Keratinocyte (primary cell): ENCODE measurements around the gene PI4KA. TPM values are rescaled to one million over a fixed set of nuclear protein-coding genes. Genes with fewer than 3 reads are reported as not detected.

Source experiments
- DNase-seq: peaks from one replicate; pipeline ENCODE4 v3.0.0-alpha.2; 2011; ENCODE audit warnings: low read depth, missing footprints, low spot score
- FAIRE-seq: peaks from 2 replicates; lab custom pipeline; 2011; peaks lifted over from hg19 to GRCh38; lab: Jason Lieb, UNC
- H2AFZ ChIP-seq: 2 replicates; pipeline ENCODE4 v1.6.0; 2012; ENCODE audit warnings: low read length, control low read depth, inconsistent platforms; ENCODE audit not compliant: control insufficient read depth
- H3K27ac ChIP-seq: 2 replicates; pipeline ENCODE4 v1.5.1; 2011; ENCODE audit warnings: low read length; ENCODE audit not compliant: control insufficient read depth, insufficient read depth
- H3K27me3 ChIP-seq: 3 replicates; pipeline ENCODE4 v1.6.0; 2011; ENCODE audit warnings: low read length; ENCODE audit not compliant: control insufficient read depth, insufficient read depth; ENCODE audit errors: extremely low read depth
- H3K36me3 ChIP-seq, 2 experiments: 2 replicates in 1 of 2; 3 replicates in 1 of 2; pipeline ENCODE4 v1.5.1; 2011; ENCODE audit warnings: low read length in 2 of 2, mild to moderate bottlenecking in 1 of 2; ENCODE audit not compliant: control insufficient read depth in 2 of 2, insufficient read depth in 2 of 2; ENCODE audit errors: extremely low read depth in 1 of 2
- H3K4me1 ChIP-seq: 3 replicates; pipeline ENCODE4 v1.5.1; 2011; ENCODE audit warnings: low read length; ENCODE audit not compliant: control insufficient read depth, insufficient read depth; ENCODE audit errors: extremely low read depth
- H3K4me2 ChIP-seq: 3 replicates; pipeline ENCODE4 v1.6.0; 2011; ENCODE audit warnings: low read depth, low read length; ENCODE audit not compliant: control insufficient read depth, insufficient read depth; ENCODE audit errors: extremely low read depth
- H3K4me3 ChIP-seq, 3 experiments: fragments of 200-600 bp in 1 of 3; sonication (generic) in 1 of 3; 2 replicates in 2 of 3; 3 replicates in 1 of 3; pipeline ENCODE4 v1.5.1; 2011 to 2016; ENCODE audit warnings: low read length in 3 of 3, mild to moderate bottlenecking in 3 of 3, control low read depth in 2 of 3, inconsistent platforms in 1 of 3, low read depth in 1 of 3, mixed read lengths in 1 of 3, mixed run types in 1 of 3, moderate library complexity in 1 of 3; ENCODE audit not compliant: control insufficient read depth in 2 of 3, insufficient read depth in 2 of 3; ENCODE audit errors: extremely low read depth in 1 of 3
- H3K79me2 ChIP-seq: 2 replicates; pipeline ENCODE4 v1.6.0; 2012; ENCODE audit warnings: low read length; ENCODE audit not compliant: control insufficient read depth, insufficient read depth
- H3K9ac ChIP-seq: 3 replicates; pipeline ENCODE4 v1.6.0; 2011; ENCODE audit warnings: low read length; ENCODE audit not compliant: control insufficient read depth, insufficient read depth; ENCODE audit errors: extremely low read depth
- H3K9me1 ChIP-seq: 3 replicates; pipeline ENCODE4 v1.6.0; 2011; ENCODE audit warnings: low read length; ENCODE audit not compliant: control insufficient read depth, insufficient read depth; ENCODE audit errors: extremely low read depth
- H3K9me3 ChIP-seq: 2 replicates; pipeline ENCODE4 v1.5.1; 2012; ENCODE audit warnings: low read depth, low read length; ENCODE audit not compliant: control insufficient read depth
- H4K20me1 ChIP-seq: 3 replicates; pipeline ENCODE4 v1.6.0; 2011; ENCODE audit warnings: low read length; ENCODE audit not compliant: control insufficient read depth, insufficient read depth; ENCODE audit errors: extremely low read depth
- EZH2 ChIP-seq: IDR thresholded peaks from one replicate; pipeline ENCODE4 v1.6.1; 2012; ENCODE audit warnings: inconsistent platforms, mild to moderate bottlenecking, low read length, moderate library complexity
- dilution Hi-C: fragments of 300-500 bp; cut with MboI; formaldehyde crosslinking; loops from one replicate; pipeline ENCODE4 v1.7.0; 2020; ENCODE audit warnings: low sequenced_read_pairs; ENCODE audit not compliant: extremely low pct_ligation_motif_present
- polyA plus RNA-seq, 5 experiments: library from polyadenylated mRNA; depleted of rRNA in 3 of 5; stranded (reverse) in 3 of 5; stranded (forward) in 1 of 5; unstranded in 1 of 5; fragments of >200 nt; gene quantifications; 1 replicate in 1 of 5; 2 replicates in 3 of 5; 3 replicates in 1 of 5; pipeline versions ENCODE4 v1.2.1 to v1.2.3, GENCODE V29; 2011 to 2012; ENCODE audit warnings: missing spikeins in 2 of 5, low read depth in 1 of 5, low replicate concordance in 1 of 5
- TF ChIP-seq, protein P1 (sequence below), 3 experiments: IDR thresholded peaks in 1 of 3; conservative IDR thresholded peaks in 1 of 3; optimal IDR thresholded peaks in 1 of 3; 2 replicates in 2 of 3; 3 replicates in 1 of 3; pipeline versions ENCODE3 to v1.5.1; 2011; ENCODE audit warnings: low read length in 3 of 3, mild to moderate bottlenecking in 3 of 3, moderate library complexity in 2 of 3, control low read depth in 1 of 3, inconsistent platforms in 1 of 3; ENCODE audit not compliant: insufficient read depth in 2 of 3; ENCODE audit errors: extremely low read depth in 1 of 3

PI4KA gene
- polyA plus RNA-seq, 1 donor (not counting 4 experiments of a cell fraction or from before 2014, with no cell fraction given): 13.6 TPM

DNA sequence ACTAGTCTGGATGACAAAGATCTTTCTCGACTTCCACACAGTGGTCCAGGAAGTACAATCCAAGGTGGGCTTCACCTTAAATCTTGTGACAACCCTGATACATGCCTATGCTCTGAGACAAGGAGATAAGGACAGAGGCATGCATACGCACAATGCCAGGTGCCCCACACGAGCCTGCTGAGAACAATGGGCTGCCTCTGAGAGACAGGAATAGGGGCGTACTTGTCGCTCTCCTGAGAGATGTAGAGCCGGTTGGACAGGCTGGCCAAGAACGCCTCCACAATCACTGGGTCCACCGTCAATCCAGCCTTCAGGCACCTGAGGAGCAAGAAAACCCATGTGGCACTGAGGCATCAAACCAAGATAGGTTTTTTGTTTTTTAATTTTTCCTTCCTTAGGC, 59.2 kb downstream of the PI4KA start:
- Histone ChIP-seq H3K27ac (no peak overlapping the region), H3K36me3 (peaks cover 15 to 35% of the 10 kb centered on the region in 2 experiments)

DNA sequence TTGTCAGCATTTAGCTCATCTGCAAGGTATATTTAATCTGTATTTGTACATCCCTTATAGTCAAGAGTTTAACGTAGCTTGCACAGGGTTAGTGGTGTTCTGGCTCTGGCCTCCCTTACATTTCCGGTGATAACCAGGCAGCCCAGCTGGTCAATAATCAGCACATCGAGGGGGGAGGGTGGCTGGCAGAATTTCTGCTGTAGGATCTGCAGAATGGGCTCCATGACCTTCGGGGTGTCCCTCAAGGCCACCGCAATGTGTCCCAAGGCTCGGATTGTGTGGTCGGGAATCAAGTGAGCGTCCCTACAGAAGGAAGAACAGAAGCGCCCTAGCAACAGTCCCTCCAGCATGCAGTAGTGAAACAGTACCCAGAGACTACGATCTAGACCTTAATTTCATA, 59.6 kb downstream of the PI4KA start:
- Histone ChIP-seq H3K4me2 (no peak overlapping the region), H3K36me3 (peaks cover 11 to 34% of the 10 kb centered on the region in 2 experiments), H3K4me3 (no peak overlapping the region), H3K79me2 (no peaks in the 10 kb centered on the region), H4K20me1 (no peaks in the 10 kb centered on the region), H3K4me1 (no peaks in the 10 kb centered on the region), H3K27me3 (no peaks in the 10 kb centered on the region), H3K27ac (no peak overlapping the region), H3K9me3 (no peaks in the 10 kb centered on the region), H3K9ac (no peak overlapping the region), H3K9me1 (no peaks in the 10 kb centered on the region), H2AFZ (no peak overlapping the region)
- FAIRE-seq (no peak), DNase-seq (no peak)
- TF ChIP-seq, protein P1, sequence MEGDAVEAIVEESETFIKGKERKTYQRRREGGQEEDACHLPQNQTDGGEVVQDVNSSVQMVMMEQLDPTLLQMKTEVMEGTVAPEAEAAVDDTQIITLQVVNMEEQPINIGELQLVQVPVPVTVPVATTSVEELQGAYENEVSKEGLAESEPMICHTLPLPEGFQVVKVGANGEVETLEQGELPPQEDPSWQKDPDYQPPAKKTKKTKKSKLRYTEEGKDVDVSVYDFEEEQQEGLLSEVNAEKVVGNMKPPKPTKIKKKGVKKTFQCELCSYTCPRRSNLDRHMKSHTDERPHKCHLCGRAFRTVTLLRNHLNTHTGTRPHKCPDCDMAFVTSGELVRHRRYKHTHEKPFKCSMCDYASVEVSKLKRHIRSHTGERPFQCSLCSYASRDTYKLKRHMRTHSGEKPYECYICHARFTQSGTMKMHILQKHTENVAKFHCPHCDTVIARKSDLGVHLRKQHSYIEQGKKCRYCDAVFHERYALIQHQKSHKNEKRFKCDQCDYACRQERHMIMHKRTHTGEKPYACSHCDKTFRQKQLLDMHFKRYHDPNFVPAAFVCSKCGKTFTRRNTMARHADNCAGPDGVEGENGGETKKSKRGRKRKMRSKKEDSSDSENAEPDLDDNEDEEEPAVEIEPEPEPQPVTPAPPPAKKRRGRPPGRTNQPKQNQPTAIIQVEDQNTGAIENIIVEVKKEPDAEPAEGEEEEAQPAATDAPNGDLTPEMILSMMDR (optimal IDR thresholded peaks at IDR 0.05 in 1 of 3, IDR thresholded peaks at IDR 0.05 in 1 of 3, conservative IDR thresholded peaks at IDR 0.05 in 1 of 3; ENCODE audit: extremely low read depth in 1 of 3, insufficient read depth in 2 of 3, low read length in 3 of 3): no peak
- TF ChIP-seq EZH2: no peak
- dilution Hi-C loops: no loop called here

More for the DNA sequence above, 59.2 kb downstream of the PI4KA start:
- Histone ChIP-seq H2AFZ (no peak overlapping the region), H3K4me1 (no peaks in the 10 kb centered on the region), H4K20me1 (no peaks in the 10 kb centered on the region), H3K79me2 (no peaks in the 10 kb centered on the region), H3K9ac (no peak overlapping the region), H3K4me3 (no peak overlapping the region), H3K9me3 (no peaks in the 10 kb centered on the region), H3K9me1 (no peaks in the 10 kb centered on the region), H3K27me3 (no peaks in the 10 kb centered on the region), H3K4me2 (no peak overlapping the region)
- dilution Hi-C loops: no loop called here
- TF ChIP-seq EZH2: no peak
- TF ChIP-seq, protein P1 (optimal IDR thresholded peaks at IDR 0.05 in 1 of 3, IDR thresholded peaks at IDR 0.05 in 1 of 3, conservative IDR thresholded peaks at IDR 0.05 in 1 of 3; ENCODE audit: extremely low read depth in 1 of 3, insufficient read depth in 2 of 3, low read length in 3 of 3): no peak
- DNase-seq: no peak
- no peak for FAIRE-seq
